RWPE2 (cell line): ENCODE results near the gene ACSS2.

Experiments
- ATAC-seq: fragments of 200-7000 bp; cut with Tn5 transposase; 3 replicates; pipeline ENCODE4 v1.9.1; 2021; ENCODE audit warnings: low read depth
- DNase-seq: peaks from one replicate; pipeline ENCODE4 v3.0.0-alpha.2; 2020; ENCODE audit warnings: low spot score
- H3K27ac ChIP-seq: fragments of 450-650 bp; 2 replicates; pipeline ENCODE4 v1.5.1; 2017; ENCODE audit warnings: mild to moderate bottlenecking; ENCODE audit not compliant: poor library complexity, severe bottlenecking
- H3K27me3 ChIP-seq: fragments of 250-450 bp; sonication (Bioruptor Pico); 2 replicates; pipeline ENCODE4 v1.5.1; 2021; ENCODE audit warnings: mild to moderate bottlenecking, moderate library complexity; ENCODE audit not compliant: insufficient read depth, poor library complexity, severe bottlenecking
- H3K36me3 ChIP-seq: fragments of 250-450 bp; sonication (Bioruptor Pico); 2 replicates; pipeline ENCODE4 v1.5.1; 2020; ENCODE audit warnings: low read depth, mild to moderate bottlenecking, moderate library complexity
- H3K4me1 ChIP-seq: fragments of 250-450 bp; sonication (Bioruptor Pico); 2 replicates; pipeline ENCODE4 v1.5.1; 2021; ENCODE audit warnings: mild to moderate bottlenecking, moderate library complexity; ENCODE audit not compliant: insufficient read depth, poor library complexity, severe bottlenecking
- H3K4me3 ChIP-seq: fragments of 250-450 bp; sonication (Bioruptor Pico); 2 replicates; pipeline ENCODE4 v1.5.1; 2021; ENCODE audit warnings: mild to moderate bottlenecking, moderate library complexity; ENCODE audit not compliant: severe bottlenecking
- H3K9me3 ChIP-seq: fragments of 250-450 bp; sonication (Bioruptor Pico); 2 replicates; pipeline ENCODE4 v1.5.1; 2021; ENCODE audit warnings: mild to moderate bottlenecking, moderate library complexity; ENCODE audit not compliant: severe bottlenecking
- TF ChIP-seq, protein P1 (sequence below): fragments of 450-650 bp; IDR thresholded peaks from one replicate; pipeline ENCODE4 v1.5.1; 2017; ENCODE audit warnings: mild to moderate bottlenecking, moderate library complexity; ENCODE audit not compliant: poor library complexity, severe bottlenecking

ACSS2 gene

GRCh38 chr20:34872622-34873224 lies 3.7 kb upstream of the ACSS2 start, which contains the start of gene GGT7:
GGT7 (minus strand) TSS chr20:34872856; CDS start chr20:34872815, 41 bp downstream.
- ATAC-seq = peak; percentile 47
- TF ChIP-seq, protein P1, sequence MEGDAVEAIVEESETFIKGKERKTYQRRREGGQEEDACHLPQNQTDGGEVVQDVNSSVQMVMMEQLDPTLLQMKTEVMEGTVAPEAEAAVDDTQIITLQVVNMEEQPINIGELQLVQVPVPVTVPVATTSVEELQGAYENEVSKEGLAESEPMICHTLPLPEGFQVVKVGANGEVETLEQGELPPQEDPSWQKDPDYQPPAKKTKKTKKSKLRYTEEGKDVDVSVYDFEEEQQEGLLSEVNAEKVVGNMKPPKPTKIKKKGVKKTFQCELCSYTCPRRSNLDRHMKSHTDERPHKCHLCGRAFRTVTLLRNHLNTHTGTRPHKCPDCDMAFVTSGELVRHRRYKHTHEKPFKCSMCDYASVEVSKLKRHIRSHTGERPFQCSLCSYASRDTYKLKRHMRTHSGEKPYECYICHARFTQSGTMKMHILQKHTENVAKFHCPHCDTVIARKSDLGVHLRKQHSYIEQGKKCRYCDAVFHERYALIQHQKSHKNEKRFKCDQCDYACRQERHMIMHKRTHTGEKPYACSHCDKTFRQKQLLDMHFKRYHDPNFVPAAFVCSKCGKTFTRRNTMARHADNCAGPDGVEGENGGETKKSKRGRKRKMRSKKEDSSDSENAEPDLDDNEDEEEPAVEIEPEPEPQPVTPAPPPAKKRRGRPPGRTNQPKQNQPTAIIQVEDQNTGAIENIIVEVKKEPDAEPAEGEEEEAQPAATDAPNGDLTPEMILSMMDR = peak; percentile 100
- Histone ChIP-seq H3K36me3 (no peaks in the 10 kb centered on the region), H3K27ac (no peak within 1 kb of the TSS), H3K27me3 (no peaks in the 10 kb centered on the region), H3K4me3 (peak within 1 kb of the TSS; percentile 41), H3K4me1 (peaks cover 22% of the 10 kb centered on the region), H3K9me3 (no peaks in the 10 kb centered on the region)
- DNase-seq = peak; percentile 95

GRCh38 chr20:34873583-34874093 lies 2.8 kb upstream of the ACSS2 start:
- Histone ChIP-seq H3K4me3 (no peak overlapping the region), H3K4me1 (peaks cover 29% of the 10 kb centered on the region), H3K36me3 (peaks cover 7% of the 10 kb centered on the region), H3K27me3 (no peaks in the 10 kb centered on the region), H3K27ac (no peak overlapping the region), H3K9me3 (no peaks in the 10 kb centered on the region)
- ATAC-seq = no peak
- no peak for DNase-seq
- TF ChIP-seq, protein P1 = no peak

DNA sequence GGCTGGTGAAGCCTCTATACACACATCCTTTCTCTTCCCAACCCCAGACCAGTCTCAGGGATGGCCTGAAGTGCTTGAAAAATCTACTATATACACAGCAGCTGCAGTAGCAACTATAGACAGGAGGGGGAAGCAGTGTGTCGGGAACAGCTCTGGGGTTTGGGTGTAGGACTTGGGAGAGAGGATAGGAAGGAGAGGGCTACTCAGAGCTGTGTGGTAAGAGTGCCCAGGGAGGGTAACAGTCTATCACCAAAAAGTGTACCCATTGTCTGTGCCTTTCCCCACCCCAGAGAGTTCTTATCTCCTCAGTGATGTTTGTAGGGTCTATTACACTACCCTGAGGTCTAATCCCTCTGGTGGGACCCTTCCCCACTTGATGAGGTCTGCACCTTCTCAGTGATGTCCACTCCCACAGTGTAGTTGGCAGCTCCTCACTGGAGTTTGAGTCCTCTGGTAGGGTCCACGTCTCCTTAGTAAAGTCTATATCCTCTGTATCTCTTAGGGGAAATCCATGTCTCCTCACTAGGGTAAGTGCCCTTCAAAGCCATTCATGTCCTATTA lies 2.2 kb upstream of the ACSS2 start:
- Histone ChIP-seq H3K36me3 (peaks cover 10% of the 10 kb centered on the region), H3K9me3 (no peaks in the 10 kb centered on the region), H3K4me3 (no peak overlapping the region), H3K4me1 (peaks cover 29% of the 10 kb centered on the region), H3K27ac (peak overlapping the region; percentile 68), H3K27me3 (no peaks in the 10 kb centered on the region)
- ATAC-seq = peak; percentile 50
- TF ChIP-seq, protein P1 = peak; percentile 100
- peak; percentile 90 for DNase-seq

GRCh38 chr20:34875642-34876405 lies 588 bp upstream of the ACSS2 start:
- Histone ChIP-seq H3K4me3 (peak overlapping the region; percentile 2), H3K36me3 (peaks cover 26% of the 10 kb centered on the region), H3K27me3 (no peaks in the 10 kb centered on the region), H3K9me3 (no peaks in the 10 kb centered on the region), H3K27ac (peak overlapping the region; percentile 68), H3K4me1 (peaks cover 38% of the 10 kb centered on the region)
- DNase-seq (peak; percentile 100), ATAC-seq (peak; percentile 88)
- TF ChIP-seq, protein P1 = peak; percentile 78
